CD8-positive, alpha-beta memory T cell (primary cell): ENCODE data around the gene CALM1. TPM values are rescaled to one million over a fixed set of nuclear protein-coding genes. Genes with fewer than 3 reads are reported as not detected.

Experiments
- CTCF ChIA-PET: fragments of 350-600 bp; sonication (Branson Sonifier 250); formaldehyde crosslinking; loops from one replicate; lab custom pipeline; 2021; ENCODE audit warnings: antibody characterized with exemption; lab: Charles Lee
- POLR2A ChIA-PET: fragments of 350-600 bp; sonication (Branson Sonifier 250); formaldehyde crosslinking; loops from one replicate; lab custom pipeline; 2021; ENCODE audit warnings: antibody characterized with exemption; lab: Charles Lee
- DNase-seq, 5 donors: peaks; one replicate each; pipeline versions ENCODE4 v3.0.0 to v3.0.0-alpha.2; 2020 to 2022; ENCODE audit warnings: mixed read lengths in 1 of 5
- H3K27ac ChIP-seq: one replicate; pipeline ENCODE4 v1.7.0; 2013; ENCODE audit warnings: low read depth, mild to moderate bottlenecking, low read length, moderate library complexity
- H3K27me3 ChIP-seq: 2 replicates; pipeline ENCODE4 v1.7.0; 2013; ENCODE audit warnings: low read length, mild to moderate bottlenecking; ENCODE audit not compliant: insufficient read depth, poor library complexity, severe bottlenecking
- H3K36me3 ChIP-seq: 2 replicates; pipeline ENCODE4 v1.7.0; 2013; ENCODE audit warnings: mild to moderate bottlenecking, low read length, moderate library complexity; ENCODE audit not compliant: insufficient read depth
- H3K4me1 ChIP-seq: 2 replicates; pipeline ENCODE4 v1.7.0; 2013; ENCODE audit warnings: mild to moderate bottlenecking, low read length, moderate library complexity; ENCODE audit not compliant: insufficient read depth
- H3K4me3 ChIP-seq: 2 replicates; pipeline ENCODE4 v1.7.0; 2013; ENCODE audit warnings: mild to moderate bottlenecking, low read length
- H3K9me3 ChIP-seq: 2 replicates; pipeline ENCODE4 v1.7.0; 2013; ENCODE audit warnings: mild to moderate bottlenecking, low read length
- H3K27ac Mint-ChIP-seq, 8 donors: one replicate each; pipeline ENCODE4 v1.8.0; 2020 to 2021; ENCODE audit warnings: mixed read lengths in 8 of 8, mild to moderate bottlenecking in 6 of 8, inconsistent platforms in 3 of 8, moderate library complexity in 3 of 8
- H3K27me3 Mint-ChIP-seq, 2 donors: one replicate each; pipeline ENCODE4 v1.8.0; 2020 to 2021; ENCODE audit warnings: mixed read lengths in 2 of 2, mild to moderate bottlenecking in 1 of 2, moderate library complexity in 1 of 2
- H3K36me3 Mint-ChIP-seq, 3 donors: one replicate each; pipeline ENCODE4 v1.8.0; 2020 to 2021; ENCODE audit warnings: mixed read lengths in 3 of 3, inconsistent platforms in 1 of 3, mild to moderate bottlenecking in 1 of 3
- H3K4me1 Mint-ChIP-seq, 3 donors: one replicate each; pipeline ENCODE4 v1.8.0; 2020 to 2021; ENCODE audit warnings: mixed read lengths in 3 of 3, inconsistent platforms in 1 of 3, mild to moderate bottlenecking in 1 of 3
- H3K4me3 Mint-ChIP-seq, 7 donors: one replicate each; pipeline ENCODE4 v1.8.0; 2020 to 2021; ENCODE audit warnings: mixed read lengths in 7 of 7, mild to moderate bottlenecking in 6 of 7, moderate library complexity in 4 of 7, inconsistent platforms in 2 of 7
- H3K9me3 Mint-ChIP-seq, 5 donors: one replicate each; pipeline ENCODE4 v1.8.0; 2020 to 2022; ENCODE audit warnings: mixed read lengths in 5 of 5, mild to moderate bottlenecking in 3 of 5, moderate library complexity in 2 of 5, inconsistent platforms in 1 of 5
- polyA plus RNA-seq: library from polyadenylated mRNA; unstranded; fragments of 300-500 nt; fragmentation: Illumina TruSeq; gene quantifications from one replicate; pipeline ENCODE4 v1.2.3, GENCODE V29; 2021
- total RNA-seq, 2 experiments: library from RNA; stranded (reverse); gene quantifications; one replicate each; pipeline ENCODE4 v1.2.3, GENCODE V29; 2021

CALM1 gene
- total and polyA plus RNA-seq, 3 experiments from 2014 or later, result 575 to 3,107 (median 587) TPM

GRCh38 chr14:90438841-90439240 lies 42.0 kb downstream of the CALM1 start:
- no peak overlapping the region for H3K4me3 Mint-ChIP-seq
- POLR2A ChIA-PET, result no interaction called here

DNA sequence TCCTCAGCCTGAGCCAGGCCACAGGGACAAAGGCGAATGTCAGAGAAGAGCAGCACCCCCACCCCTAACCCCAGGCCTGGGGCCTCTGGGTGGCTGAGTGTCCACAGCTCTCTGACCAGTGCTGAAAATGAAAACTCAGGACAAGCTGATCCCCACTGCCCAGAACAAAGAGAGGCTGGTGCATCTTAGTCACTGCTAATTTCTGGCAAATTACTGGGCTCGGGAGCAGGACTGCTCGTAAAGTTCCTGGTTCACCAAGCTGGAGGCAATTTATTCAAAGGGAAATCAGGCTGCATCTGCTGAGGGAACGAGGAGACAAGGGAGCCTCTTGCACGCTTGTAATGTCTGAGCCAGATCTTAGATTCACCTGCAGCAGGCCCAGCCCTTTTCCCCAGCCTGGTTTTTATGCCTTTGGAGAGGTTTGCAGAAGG lies 43.2 kb downstream of the CALM1 start:
- H3K27me3 ChIP-seq, result no peaks in the 10 kb centered on the region
- no peaks in the 10 kb centered on the region for H3K36me3 Mint-ChIP-seq

More at GRCh38 chr14:90438841-90439240, 42.0 kb downstream of the CALM1 start:
- Mint-ChIP-seq H3K4me1 (no peaks in the 10 kb centered on the region), H3K27me3 (peaks cover 6 to 23% of the 10 kb centered on the region in 2 donors), H3K27ac (no peak overlapping the region), H3K9me3 (no peaks in the 10 kb centered on the region), H3K36me3 (no peaks in the 10 kb centered on the region)
- no peak overlapping the region for H3K27ac ChIP-seq
- no peak overlapping the region for H3K4me3 ChIP-seq
- no peaks in the 10 kb centered on the region for H3K4me1 ChIP-seq
- H3K36me3 ChIP-seq, result no peaks in the 10 kb centered on the region
- no peak for DNase-seq
- no peaks in the 10 kb centered on the region for H3K27me3 ChIP-seq
- H3K9me3 ChIP-seq, result no peaks in the 10 kb centered on the region
- CTCF ChIA-PET, result interaction anchor here (0.6 kb wide), 1 partner anchor 8 kb away, joined by 3 read pairs; no protein-coding TSS in a partner anchor

GRCh38 chr14:90440592-90440991 lies 43.8 kb downstream of the CALM1 start:
- no peak for DNase-seq
- Histone ChIP-seq H3K36me3 (no peaks in the 10 kb centered on the region), H3K4me3 (no peak overlapping the region), H3K4me1 (no peaks in the 10 kb centered on the region), H3K27me3 (no peaks in the 10 kb centered on the region), H3K9me3 (no peaks in the 10 kb centered on the region), H3K27ac (no peak overlapping the region)
- Mint-ChIP-seq H3K4me1 (no peaks in the 10 kb centered on the region), H3K36me3 (no peaks in the 10 kb centered on the region), H3K27me3 (peaks cover 8 to 16% of the 10 kb centered on the region in 2 donors), H3K4me3 (no peak overlapping the region), H3K27ac (no peak overlapping the region), H3K9me3 (peaks cover 0 to 3% (median 0%) of the 10 kb centered on the region in 5 donors)
- ChIA-PET CTCF (no interaction called here), POLR2A (no interaction called here)

More for the DNA sequence above, 43.2 kb downstream of the CALM1 start:
- no peaks in the 10 kb centered on the region for H3K4me1 Mint-ChIP-seq
- POLR2A ChIA-PET, result no interaction called here
- H3K4me3 Mint-ChIP-seq, result no peak overlapping the region
- Histone ChIP-seq H3K4me1 (no peaks in the 10 kb centered on the region), H3K4me3 (no peak overlapping the region), H3K9me3 (no peaks in the 10 kb centered on the region), H3K36me3 (no peaks in the 10 kb centered on the region), H3K27ac (no peak overlapping the region)
- H3K9me3 Mint-ChIP-seq, result no peaks in the 10 kb centered on the region
- DNase-seq, result no peak
- CTCF ChIA-PET, result no interaction called here
- H3K27me3 Mint-ChIP-seq, result peaks cover 8 to 20% of the 10 kb centered on the region in 2 donors
- no peak overlapping the region for H3K27ac Mint-ChIP-seq

- ChIA-PET POLR2A (no interaction called here), CTCF (no interaction called here)
- no peak overlapping the region for H3K4me3 Mint-ChIP-seq
Measured at GRCh38 chr14:90442388-90442787, 45.6 kb downstream of the CALM1 start.

DNA sequence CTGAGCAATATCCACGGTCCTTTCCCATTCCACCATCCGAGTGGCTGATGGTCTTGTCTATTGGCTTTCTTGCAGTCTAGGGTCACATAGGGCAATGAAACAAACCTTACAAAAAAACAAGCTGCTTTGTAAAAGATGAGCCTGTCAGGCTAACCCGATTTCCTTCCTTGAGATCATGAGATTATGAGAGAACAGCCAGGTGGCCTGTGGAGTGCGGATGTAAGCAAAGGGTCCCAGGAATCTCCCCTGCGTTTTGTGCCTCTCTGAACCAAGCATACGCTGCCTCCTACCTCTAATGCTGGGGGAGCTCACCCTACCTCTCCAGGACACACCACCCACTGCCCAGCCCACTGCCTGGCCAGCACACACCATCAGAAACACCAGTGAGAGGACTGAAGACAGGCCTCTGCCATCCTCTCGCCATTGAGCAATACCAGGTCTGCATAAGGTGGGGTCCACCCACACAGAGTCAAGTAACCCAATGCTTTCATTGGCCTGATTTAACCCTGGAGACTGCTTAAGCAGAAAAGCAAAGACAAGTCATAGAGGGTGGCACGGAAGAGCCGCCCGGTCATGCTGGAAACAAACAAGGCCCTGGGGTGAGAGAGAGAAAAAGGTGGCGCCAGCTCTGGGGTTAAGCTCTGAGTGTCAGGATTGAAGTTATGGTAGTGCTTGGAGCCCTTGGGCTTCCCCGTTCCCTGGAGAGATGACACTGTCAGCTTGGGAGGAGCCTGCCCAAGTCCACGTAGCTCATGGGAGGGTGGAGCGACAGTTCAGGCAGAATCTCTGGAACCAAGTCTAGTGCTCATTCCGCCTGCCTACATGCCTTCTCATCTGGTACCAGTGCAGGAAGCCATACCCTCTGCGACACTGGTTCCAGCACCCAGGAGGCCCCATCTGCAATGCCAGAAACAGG lies 46.6 kb downstream of the CALM1 start:
- Histone ChIP-seq H3K36me3 (no peaks in the 10 kb centered on the region), H3K27ac (no peak overlapping the region), H3K27me3 (no peaks in the 10 kb centered on the region), H3K9me3 (no peaks in the 10 kb centered on the region), H3K4me1 (no peaks in the 10 kb centered on the region), H3K4me3 (no peak overlapping the region)
- DNase-seq, result no peak
- Mint-ChIP-seq H3K27me3 (peaks cover 8 to 32% of the 10 kb centered on the region in 2 donors), H3K36me3 (peaks cover 0 to 6% (median 0%) of the 10 kb centered on the region in 3 donors), H3K27ac (no peak overlapping the region), H3K4me3 (no peak overlapping the region), H3K9me3 (peaks cover 0 to 4% (median 0%) of the 10 kb centered on the region in 5 donors), H3K4me1 (no peaks in the 10 kb centered on the region)
- ChIA-PET POLR2A (interaction anchor here (0.5 kb wide), 1 partner anchor 65 kb away, joined by 4 read pairs; no protein-coding TSS in a partner anchor), CTCF (interaction anchor here (1.0 kb wide), 1 partner anchor 108 kb away, joined by 3 read pairs; no protein-coding TSS in a partner anchor)

More at GRCh38 chr14:90442388-90442787, 45.6 kb downstream of the CALM1 start:
- peaks cover 0 to 4% (median 0%) of the 10 kb centered on the region in 5 donors for H3K9me3 Mint-ChIP-seq
- Histone ChIP-seq H3K36me3 (no peaks in the 10 kb centered on the region), H3K27me3 (no peaks in the 10 kb centered on the region), H3K4me1 (no peaks in the 10 kb centered on the region), H3K4me3 (no peak overlapping the region), H3K9me3 (no peaks in the 10 kb centered on the region), H3K27ac (no peak overlapping the region)
- no peak overlapping the region for H3K27ac Mint-ChIP-seq
- peaks cover 8 to 25% of the 10 kb centered on the region in 2 donors for H3K27me3 Mint-ChIP-seq
- DNase-seq, result no peak
- no peaks in the 10 kb centered on the region for H3K4me1 Mint-ChIP-seq
- H3K36me3 Mint-ChIP-seq, result no peaks in the 10 kb centered on the region

GRCh38 chr14:90444077-90444696 lies 47.4 kb downstream of the CALM1 start:
- Mint-ChIP-seq H3K4me3 (no peak overlapping the region), H3K27me3 (peaks cover 8 to 32% of the 10 kb centered on the region in 2 donors), H3K27ac (no peak overlapping the region), H3K9me3 (peaks cover 0 to 4% (median 0%) of the 10 kb centered on the region in 5 donors), H3K36me3 (peaks cover 0 to 6% (median 0%) of the 10 kb centered on the region in 3 donors), H3K4me1 (no peaks in the 10 kb centered on the region)
- H3K36me3 ChIP-seq, result no peaks in the 10 kb centered on the region
- no peaks in the 10 kb centered on the region for H3K27me3 ChIP-seq
- H3K4me3 ChIP-seq, result no peak overlapping the region
- ChIA-PET CTCF (interaction anchor here (1.0 kb wide), 1 partner anchor 107 kb away, joined by 3 read pairs; no protein-coding TSS in a partner anchor), POLR2A (interaction anchor here (0.5 to 0.6 kb wide), 2 partner anchors 44 to 66 kb away, joined by 3 to 4 read pairs; no protein-coding TSS in a partner anchor)
- no peak overlapping the region for H3K27ac ChIP-seq
- H3K9me3 ChIP-seq, result no peaks in the 10 kb centered on the region
- no peaks in the 10 kb centered on the region for H3K4me1 ChIP-seq
- no peak for DNase-seq

GRCh38 chr14:90445011-90445410 lies 48.2 kb downstream of the CALM1 start:
- Histone ChIP-seq H3K27ac (no peak overlapping the region), H3K36me3 (no peaks in the 10 kb centered on the region), H3K9me3 (no peaks in the 10 kb centered on the region), H3K27me3 (no peaks in the 10 kb centered on the region), H3K4me1 (no peaks in the 10 kb centered on the region), H3K4me3 (no peak overlapping the region)
- Mint-ChIP-seq H3K27ac (no peak overlapping the region), H3K9me3 (peaks cover 0 to 4% (median 0%) of the 10 kb centered on the region in 5 donors), H3K4me3 (no peak overlapping the region), H3K27me3 (peaks cover 8 to 32% of the 10 kb centered on the region in 2 donors), H3K4me1 (no peaks in the 10 kb centered on the region), H3K36me3 (peaks cover 0 to 6% (median 0%) of the 10 kb centered on the region in 3 donors)
- DNase-seq, result no peak
- POLR2A ChIA-PET, result no interaction called here
- CTCF ChIA-PET, result no interaction called here
